Measurements from ENCODE around the gene CFAP251. TPM values are rescaled to one million over a fixed set of nuclear protein-coding genes. Genes with fewer than 3 reads are reported as not detected.

The CFAP251 gene
- total RNA-seq, 1 experiment from 2014 or later, result 2.6 TPM

DNA sequence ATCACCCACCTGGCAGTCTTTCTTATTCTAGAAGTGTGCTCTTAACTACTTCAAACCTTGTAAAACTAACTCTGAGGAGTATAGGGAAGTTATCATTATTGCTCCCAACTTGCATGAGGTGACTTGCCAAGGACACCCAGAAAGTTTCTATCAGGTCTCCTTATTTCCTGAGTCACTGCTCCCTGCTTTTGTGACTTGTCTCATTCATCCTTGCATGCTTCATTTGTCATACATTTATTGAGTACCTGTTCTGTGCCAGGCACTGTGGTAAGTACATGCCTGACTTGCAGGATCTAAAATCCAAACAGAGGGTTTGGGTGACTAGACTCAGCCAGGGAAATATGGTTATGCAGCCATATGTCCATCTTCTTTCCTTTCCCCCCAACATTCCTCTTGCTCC is 25.5 kb downstream of the CFAP251 start (continued):
- TF ChIP-seq, protein P1, sequence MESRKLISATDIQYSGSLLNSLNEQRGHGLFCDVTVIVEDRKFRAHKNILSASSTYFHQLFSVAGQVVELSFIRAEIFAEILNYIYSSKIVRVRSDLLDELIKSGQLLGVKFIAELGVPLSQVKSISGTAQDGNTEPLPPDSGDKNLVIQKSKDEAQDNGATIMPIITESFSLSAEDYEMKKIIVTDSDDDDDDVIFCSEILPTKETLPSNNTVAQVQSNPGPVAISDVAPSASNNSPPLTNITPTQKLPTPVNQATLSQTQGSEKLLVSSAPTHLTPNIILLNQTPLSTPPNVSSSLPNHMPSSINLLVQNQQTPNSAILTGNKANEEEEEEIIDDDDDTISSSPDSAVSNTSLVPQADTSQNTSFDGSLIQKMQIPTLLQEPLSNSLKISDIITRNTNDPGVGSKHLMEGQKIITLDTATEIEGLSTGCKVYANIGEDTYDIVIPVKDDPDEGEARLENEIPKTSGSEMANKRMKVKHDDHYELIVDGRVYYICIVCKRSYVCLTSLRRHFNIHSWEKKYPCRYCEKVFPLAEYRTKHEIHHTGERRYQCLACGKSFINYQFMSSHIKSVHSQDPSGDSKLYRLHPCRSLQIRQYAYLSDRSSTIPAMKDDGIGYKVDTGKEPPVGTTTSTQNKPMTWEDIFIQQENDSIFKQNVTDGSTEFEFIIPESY (IDR thresholded peaks at IDR 0.05; ENCODE audit: extremely low read depth, insufficient replicate concordance, low read length), result no peak
- TF ChIP-seq SP1 (IDR thresholded peaks at IDR 0.05; ENCODE audit: low read depth), result no peak
- no peak for TF ChIP-seq JUND (IDR thresholded peaks at IDR 0.05)
- TF ChIP-seq ZFX (IDR thresholded peaks at IDR 0.05), result no peak
- no peak for TF ChIP-seq SIN3A (IDR thresholded peaks at IDR 0.05; ENCODE audit: low read depth)
- TF ChIP-seq FOSL1 (IDR thresholded peaks at IDR 0.05; ENCODE audit: low read depth), result no peak
- TF ChIP-seq CEBPB (IDR thresholded peaks at IDR 0.05; ENCODE audit: low read depth), result no peak

DNA sequence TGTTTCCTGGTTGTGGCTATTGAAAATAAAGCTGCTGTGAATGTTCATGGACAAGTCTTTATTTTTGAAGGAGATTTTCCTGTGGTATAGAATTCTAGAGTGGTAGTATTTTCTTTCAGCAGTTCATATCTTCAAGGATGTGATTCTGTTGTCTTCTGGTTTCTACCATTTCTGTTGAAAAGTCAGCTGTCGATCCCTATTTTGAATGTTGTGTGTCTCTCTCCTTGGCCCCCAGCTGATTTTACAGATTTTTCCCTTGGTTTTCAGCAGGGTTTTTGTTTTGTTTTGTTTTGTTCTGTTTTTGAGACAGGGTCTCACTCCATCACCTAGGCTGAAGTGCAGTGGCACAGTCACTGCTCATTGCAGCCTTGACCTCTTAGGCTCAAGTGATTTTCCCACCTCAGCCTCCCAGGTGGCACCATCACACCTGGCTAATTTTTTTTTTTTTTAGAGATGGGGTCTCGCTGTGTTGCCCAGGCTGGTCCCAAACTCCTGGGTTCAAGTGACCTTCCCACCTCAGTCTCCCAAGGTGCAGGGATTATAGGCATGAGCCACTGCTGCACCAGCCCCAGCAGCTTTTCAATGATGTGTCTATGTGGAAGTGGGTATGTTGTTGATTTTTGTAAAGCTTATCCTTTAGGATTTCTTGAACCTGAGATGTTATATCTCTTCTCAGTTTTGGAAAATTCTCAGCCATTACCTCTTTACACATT is 28.1 kb downstream of the CFAP251 start:
- H4K20me1 ChIP-seq (ENCODE audit: insufficient read depth), result no peaks in the 10 kb centered on the region
- BruUV-seq (replicated peaks), result no TSS peak
- no peak overlapping the region for H3K9ac ChIP-seq (ENCODE audit: low read length)
- ATAC-seq (no peak), DNase-seq (ENCODE audit: low read depth, low spot score) (no peak)
- no peaks in the 10 kb centered on the region for H3K27me3 ChIP-seq (ENCODE audit: insufficient read depth, low read length)
- no peaks in the 10 kb centered on the region for H3K9me3 ChIP-seq (ENCODE audit: control insufficient read depth in 1 of 2, insufficient read depth in 1 of 2, low read depth in 1 of 2, low read length in 2 of 2)
- H3K9me2 ChIP-seq (ENCODE audit: insufficient read depth), result no peaks in the 10 kb centered on the region
- no peak overlapping the region for H3K27ac ChIP-seq (ENCODE audit: low read depth, low read length)
- intact Hi-C loops (cut with micrococcal nuclease), result no loop called here
- POLR2A ChIA-PET, result no interaction called here
- H3K36me3 ChIP-seq (ENCODE audit: control insufficient read depth in 1 of 2, insufficient read depth in 2 of 2, low read length in 2 of 2), result no peaks in the 10 kb centered on the region
- H3K79me2 ChIP-seq (ENCODE audit: insufficient read depth, low read length), result no peaks in the 10 kb centered on the region
- RAD21 ChIA-PET (ENCODE audit: low non-redundant PET in 1 of 2, low total read pairs in 2 of 2, uncharacterized antibody in 2 of 2, unreplicated experiment in 2 of 2), result no interaction called here
- 0 out of 4 replicates have a peak, but pooled peaks cover 0 to 5% of the 10 kb centered on the region in 2 experiments for H3K4me1 ChIP-seq (ENCODE audit: control insufficient read depth in 1 of 2, insufficient read depth in 2 of 2, low read length in 2 of 2)
- CTCF ChIA-PET, result no interaction called here
- H3K4me2 ChIP-seq (ENCODE audit: low read length), result no peak overlapping the region
- no peak overlapping the region for H2AFZ ChIP-seq (ENCODE audit: low read depth, low read length, poor library complexity, severe bottlenecking)
- no peak overlapping the region for H3K4me3 ChIP-seq (replicated peaks in 1 of 2; ENCODE audit: low read depth in 1 of 2, low read length in 2 of 2)
- TF ChIP-seq ELF1 (IDR thresholded peaks at IDR 0.05; ENCODE audit: borderline replicate concordance, low read depth), result no peak
- TF ChIP-seq SRF (IDR thresholded peaks at IDR 0.05; ENCODE audit: low read depth), result no peak
- TF ChIP-seq, protein P2, sequence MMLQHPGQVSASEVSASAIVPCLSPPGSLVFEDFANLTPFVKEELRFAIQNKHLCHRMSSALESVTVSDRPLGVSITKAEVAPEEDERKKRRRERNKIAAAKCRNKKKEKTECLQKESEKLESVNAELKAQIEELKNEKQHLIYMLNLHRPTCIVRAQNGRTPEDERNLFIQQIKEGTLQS (IDR thresholded peaks at IDR 0.05), result no peak
- TF ChIP-seq, protein P3, sequence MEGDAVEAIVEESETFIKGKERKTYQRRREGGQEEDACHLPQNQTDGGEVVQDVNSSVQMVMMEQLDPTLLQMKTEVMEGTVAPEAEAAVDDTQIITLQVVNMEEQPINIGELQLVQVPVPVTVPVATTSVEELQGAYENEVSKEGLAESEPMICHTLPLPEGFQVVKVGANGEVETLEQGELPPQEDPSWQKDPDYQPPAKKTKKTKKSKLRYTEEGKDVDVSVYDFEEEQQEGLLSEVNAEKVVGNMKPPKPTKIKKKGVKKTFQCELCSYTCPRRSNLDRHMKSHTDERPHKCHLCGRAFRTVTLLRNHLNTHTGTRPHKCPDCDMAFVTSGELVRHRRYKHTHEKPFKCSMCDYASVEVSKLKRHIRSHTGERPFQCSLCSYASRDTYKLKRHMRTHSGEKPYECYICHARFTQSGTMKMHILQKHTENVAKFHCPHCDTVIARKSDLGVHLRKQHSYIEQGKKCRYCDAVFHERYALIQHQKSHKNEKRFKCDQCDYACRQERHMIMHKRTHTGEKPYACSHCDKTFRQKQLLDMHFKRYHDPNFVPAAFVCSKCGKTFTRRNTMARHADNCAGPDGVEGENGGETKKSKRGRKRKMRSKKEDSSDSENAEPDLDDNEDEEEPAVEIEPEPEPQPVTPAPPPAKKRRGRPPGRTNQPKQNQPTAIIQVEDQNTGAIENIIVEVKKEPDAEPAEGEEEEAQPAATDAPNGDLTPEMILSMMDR (IDR thresholded peaks at IDR 0.05 in 2 of 3, conservative IDR thresholded peaks at IDR 0.05 in 1 of 3; ENCODE audit: borderline replicate concordance in 1 of 3, insufficient read depth in 1 of 3, low read depth in 2 of 3, low read length in 2 of 3), result no peak
- no peak for TF ChIP-seq RAD21 (IDR thresholded peaks at IDR 0.05; ENCODE audit: low read depth)
- no peak for TF ChIP-seq CEBPB (IDR thresholded peaks at IDR 0.05; ENCODE audit: low read depth)
- TF ChIP-seq, protein P4, sequence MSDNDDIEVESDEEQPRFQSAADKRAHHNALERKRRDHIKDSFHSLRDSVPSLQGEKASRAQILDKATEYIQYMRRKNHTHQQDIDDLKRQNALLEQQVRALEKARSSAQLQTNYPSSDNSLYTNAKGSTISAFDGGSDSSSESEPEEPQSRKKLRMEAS (IDR thresholded peaks at IDR 0.05), result no peak
- no peak for TF ChIP-seq SIN3A (IDR thresholded peaks at IDR 0.05; ENCODE audit: low read depth)
- TF ChIP-seq TCF7L2 (IDR thresholded peaks at IDR 0.05; ENCODE audit: borderline replicate concordance, extremely low read depth, insufficient read depth, insufficient read length), result no peak
- no peak for TF ChIP-seq POLR2A (IDR thresholded peaks at IDR 0.05; ENCODE audit: borderline replicate concordance, extremely low read depth, insufficient read depth, insufficient read length)
- no peak for TF ChIP-seq SP1 (IDR thresholded peaks at IDR 0.05; ENCODE audit: low read depth)
- TF ChIP-seq, protein P5, sequence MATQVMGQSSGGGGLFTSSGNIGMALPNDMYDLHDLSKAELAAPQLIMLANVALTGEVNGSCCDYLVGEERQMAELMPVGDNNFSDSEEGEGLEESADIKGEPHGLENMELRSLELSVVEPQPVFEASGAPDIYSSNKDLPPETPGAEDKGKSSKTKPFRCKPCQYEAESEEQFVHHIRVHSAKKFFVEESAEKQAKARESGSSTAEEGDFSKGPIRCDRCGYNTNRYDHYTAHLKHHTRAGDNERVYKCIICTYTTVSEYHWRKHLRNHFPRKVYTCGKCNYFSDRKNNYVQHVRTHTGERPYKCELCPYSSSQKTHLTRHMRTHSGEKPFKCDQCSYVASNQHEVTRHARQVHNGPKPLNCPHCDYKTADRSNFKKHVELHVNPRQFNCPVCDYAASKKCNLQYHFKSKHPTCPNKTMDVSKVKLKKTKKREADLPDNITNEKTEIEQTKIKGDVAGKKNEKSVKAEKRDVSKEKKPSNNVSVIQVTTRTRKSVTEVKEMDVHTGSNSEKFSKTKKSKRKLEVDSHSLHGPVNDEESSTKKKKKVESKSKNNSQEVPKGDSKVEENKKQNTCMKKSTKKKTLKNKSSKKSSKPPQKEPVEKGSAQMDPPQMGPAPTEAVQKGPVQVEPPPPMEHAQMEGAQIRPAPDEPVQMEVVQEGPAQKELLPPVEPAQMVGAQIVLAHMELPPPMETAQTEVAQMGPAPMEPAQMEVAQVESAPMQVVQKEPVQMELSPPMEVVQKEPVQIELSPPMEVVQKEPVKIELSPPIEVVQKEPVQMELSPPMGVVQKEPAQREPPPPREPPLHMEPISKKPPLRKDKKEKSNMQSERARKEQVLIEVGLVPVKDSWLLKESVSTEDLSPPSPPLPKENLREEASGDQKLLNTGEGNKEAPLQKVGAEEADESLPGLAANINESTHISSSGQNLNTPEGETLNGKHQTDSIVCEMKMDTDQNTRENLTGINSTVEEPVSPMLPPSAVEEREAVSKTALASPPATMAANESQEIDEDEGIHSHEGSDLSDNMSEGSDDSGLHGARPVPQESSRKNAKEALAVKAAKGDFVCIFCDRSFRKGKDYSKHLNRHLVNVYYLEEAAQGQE (IDR thresholded peaks at IDR 0.05; ENCODE audit: low read depth), result no peak
- TF ChIP-seq EGR1 (IDR thresholded peaks at IDR 0.05; ENCODE audit: low read depth), result no peak
- no peak for TF ChIP-seq EZH2 (IDR thresholded peaks at IDR 0.05)

Measured in HCT116 (cell line).